ENCODE measurements around the gene RELN. TPM values are rescaled to one million over a fixed set of nuclear protein-coding genes. Genes with fewer than 3 reads are reported as not detected.
"Not testable (repeated sequence)": the region's sequence is repeated elsewhere in the genome, so short reads cannot be mapped to it uniquely, and the experiment has no call there.

RELN gene
- total RNA-seq (16.3 and 22.0 TPM in 2 replicates), polyA plus RNA-seq (3.9 and 7.4 TPM in 2 replicates)

GRCh38 chr7:103989200-103989784, at the start of gene RELN:
Gene RELN (minus strand): TSS chr7:103989658. CDS start chr7:103989356, 302 bp downstream.
- Histone ChIP-seq H3K27me3 (peaks cover 53% of the 10 kb centered on the region), H3K9me3 (ENCODE audit: low read depth) (no peaks in the 10 kb centered on the region), H3K9me2 (replicated peaks; ENCODE audit: insufficient read depth) (no peaks in the 10 kb centered on the region), H3K36me3 (replicated peaks; ENCODE audit: insufficient read depth, low read depth) (no peaks in the 10 kb centered on the region), H3K4me3 (peak within 1 kb of the TSS; percentile 33), H3K4me1 (ENCODE audit: insufficient read depth) (peaks cover 9% of the 10 kb centered on the region), H3K4me2 (peak within 1 kb of the TSS; percentile 96), H3K27ac (no peak within 1 kb of the TSS), H4K20me1 (ENCODE audit: insufficient read depth, poor library complexity, severe bottlenecking) (no peaks in the 10 kb centered on the region), H3K79me2 (no peaks in the 10 kb centered on the region), H2AFZ (peak within 1 kb of the TSS; percentile 73)
- 0% methylated on average over 31 of the region's 89 CpGs for WGBS (ENCODE audit: low lambda C conversion rate, missing lambda C conversion rate)
- TF ChIP-seq EZH2phosphoT487 (IDR thresholded peaks at IDR 0.05; ENCODE audit: low read depth, severe bottlenecking, unreplicated experiment) (no peak), EZH2 (IDR thresholded peaks at IDR 0.05; ENCODE audit: borderline replicate concordance) (no peak), CTCF (IDR thresholded peaks at IDR 0.05; ENCODE audit: poor library complexity) (no peak)
- DNase-seq (ENCODE audit: low spot score) = peak; percentile 35

GRCh38 chr7:104038136-104038535, 48.7 kb upstream of the RELN start:
- no peaks in the 10 kb centered on the region for H4K20me1 ChIP-seq (ENCODE audit: insufficient read depth, poor library complexity, severe bottlenecking)
- WGBS (ENCODE audit: low lambda C conversion rate, missing lambda C conversion rate) = 93% methylated on average over 2 of the region's 2 CpGs
- H3K4me3 ChIP-seq = no peak overlapping the region
- no peaks in the 10 kb centered on the region for H3K27me3 ChIP-seq
- DNase-seq (ENCODE audit: low spot score) = no peak
- H3K4me2 ChIP-seq = no peak overlapping the region
- H3K36me3 ChIP-seq (replicated peaks; ENCODE audit: insufficient read depth, low read depth) = no peaks in the 10 kb centered on the region
- H3K9me3 ChIP-seq (ENCODE audit: low read depth) = no peaks in the 10 kb centered on the region
- no peak for TF ChIP-seq EZH2 (IDR thresholded peaks at IDR 0.05; ENCODE audit: borderline replicate concordance)
- TF ChIP-seq CTCF (IDR thresholded peaks at IDR 0.05; ENCODE audit: poor library complexity) = no peak
- TF ChIP-seq EZH2phosphoT487 (IDR thresholded peaks at IDR 0.05; ENCODE audit: low read depth, severe bottlenecking, unreplicated experiment) = no peak
- no peak overlapping the region for H3K27ac ChIP-seq
- H3K79me2 ChIP-seq = no peaks in the 10 kb centered on the region
- H3K4me1 ChIP-seq (ENCODE audit: insufficient read depth) = no peaks in the 10 kb centered on the region
- H3K9me2 ChIP-seq (replicated peaks; ENCODE audit: insufficient read depth) = no peaks in the 10 kb centered on the region
- no peak overlapping the region for H2AFZ ChIP-seq

GRCh38 chr7:104036889-104037288, 47.4 kb upstream of the RELN start:
- H2AFZ ChIP-seq; H3K4me3 ChIP-seq; H3K36me3 ChIP-seq (replicated peaks; ENCODE audit: insufficient read depth, low read depth); H3K9me3 ChIP-seq (ENCODE audit: low read depth); H3K27me3 ChIP-seq; DNase-seq (ENCODE audit: low spot score); H4K20me1 ChIP-seq (ENCODE audit: insufficient read depth, poor library complexity, severe bottlenecking); H3K27ac ChIP-seq; H3K9me2 ChIP-seq (replicated peaks; ENCODE audit: insufficient read depth); H3K4me1 ChIP-seq (ENCODE audit: insufficient read depth); H3K4me2 ChIP-seq; H3K79me2 ChIP-seq: not testable (repeated sequence)
- 72% methylated on average over 3 of the region's 3 CpGs for WGBS (ENCODE audit: low lambda C conversion rate, missing lambda C conversion rate)

- H2AFZ ChIP-seq = no peak overlapping the region
Observed at GRCh38 chr7:104035351-104035750, 45.9 kb upstream of the RELN start.

More at GRCh38 chr7:104035351-104035750, 45.9 kb upstream of the RELN start:
- Histone ChIP-seq H3K4me3 (no peak overlapping the region), H3K4me2 (no peak overlapping the region), H4K20me1 (ENCODE audit: insufficient read depth, poor library complexity, severe bottlenecking) (no peaks in the 10 kb centered on the region), H3K9me3 (ENCODE audit: low read depth) (no peaks in the 10 kb centered on the region), H3K4me1 (ENCODE audit: insufficient read depth) (no peaks in the 10 kb centered on the region), H3K79me2 (no peaks in the 10 kb centered on the region), H3K36me3 (replicated peaks; ENCODE audit: insufficient read depth, low read depth) (no peaks in the 10 kb centered on the region), H3K9me2 (replicated peaks; ENCODE audit: insufficient read depth) (no peaks in the 10 kb centered on the region), H3K27ac (peak overlapping the region; percentile 56), H3K27me3 (no peaks in the 10 kb centered on the region)
- WGBS (ENCODE audit: low lambda C conversion rate, missing lambda C conversion rate) = 56% methylated on average over 4 of the region's 4 CpGs
- DNase-seq (ENCODE audit: low spot score) = no peak
- TF ChIP-seq EZH2phosphoT487 (IDR thresholded peaks at IDR 0.05; ENCODE audit: low read depth, severe bottlenecking, unreplicated experiment) = no peak
- no peak for TF ChIP-seq CTCF (IDR thresholded peaks at IDR 0.05; ENCODE audit: poor library complexity)
- no peak for TF ChIP-seq EZH2 (IDR thresholded peaks at IDR 0.05; ENCODE audit: borderline replicate concordance)

Measured in hepatocyte (in vitro differentiated cells).